Psoas muscle (tissue), 8 donors: ENCODE measurements around the gene DHX32. TPM values are rescaled to one million over a fixed set of nuclear protein-coding genes. Genes with fewer than 3 reads are reported as not detected.
"Not testable (repeated sequence)": the region's sequence is repeated elsewhere in the genome, so short reads cannot be mapped to it uniquely, and the experiment has no call there.

Source experiments
- ATAC-seq, 4 donors: fragments of 200-7000 bp; cut with Tn5 transposase; one replicate each; pipeline ENCODE4 v1.9.1; 2020; ENCODE audit warnings: moderate library complexity in 3 of 4, mild to moderate bottlenecking in 2 of 4
- DNase-seq, 2 donors: peaks; one replicate each; pipeline ENCODE4 v3.0.0-alpha.2; 2020
- H3K27ac ChIP-seq: fragments of 200-600 bp; one replicate; pipeline ENCODE4 v1.8.0; 2022
- H3K27me3 ChIP-seq, 3 donors: fragments of 200-600 bp in 1 of 3; one replicate each; pipeline versions ENCODE4 v1.6.1 to v1.8.0; 2013 to 2022; ENCODE audit warnings: low read length in 2 of 3, mild to moderate bottlenecking in 2 of 3, moderate library complexity in 1 of 3; ENCODE audit not compliant: insufficient read depth in 3 of 3
- H3K36me3 ChIP-seq, 2 donors: fragments of 200-600 bp in 1 of 2; one replicate each; pipeline versions ENCODE4 v1.6.1 to v1.8.0; 2013 to 2022; ENCODE audit warnings: low read depth in 1 of 2, mild to moderate bottlenecking in 1 of 2, moderate library complexity in 1 of 2; ENCODE audit not compliant: insufficient read depth in 1 of 2
- H3K4me1 ChIP-seq: fragments of 200-600 bp; one replicate; pipeline ENCODE4 v1.8.0; 2022
- H3K4me3 ChIP-seq: fragments of 200-600 bp; one replicate; pipeline ENCODE4 v1.8.0; 2022; ENCODE audit warnings: mild to moderate bottlenecking
- H3K9me3 ChIP-seq: fragments of 200-600 bp; one replicate; pipeline ENCODE4 v1.8.0; 2022
- WGBS, 3 donors: extraction: QIAGEN DNeasy Blood & Tissue Kit; methylation state at CpG; one replicate each; pipeline versions ENCODE4 v1.1.6 to v1.1.7; 2013; 5-methylcytosine and 5-hydroxymethylcytosine counted together
- intact Hi-C, 2 donors: fragments of 100-400 bp; cut with DNase I; formaldehyde crosslinking; loops; one replicate each; pipeline versions ENCODE4 v1.11.0 to v1.14.2; 2022
- polyA plus RNA-seq, 3 donors: library from polyadenylated mRNA; stranded (reverse); fragments of 200-250 nt; gene quantifications; one replicate each; pipeline ENCODE4 v1.2.3, GENCODE V29; 2013
- total RNA-seq, 4 donors: library from RNA; stranded (reverse); fragmentation: NEBNext Ultra II Directional in 2 of 4; extraction: Animal tissue kit (Norgen Biotek cat#: 25700) in 2 of 4; gene quantifications; one replicate each; pipeline versions ENCODE4 v1.2.1 to v1.2.4, GENCODE V29; 2021 to 2023
- TF ChIP-seq, protein P1 (sequence below): fragments of 200-600 bp; IDR thresholded peaks from one replicate; pipeline ENCODE4 v1.8.0; 2022; ENCODE audit warnings: antibody characterized with exemption
- donor health status: healthy with polysubstance abuse.
- donor health status: DM: no; HTN: no; CAD: no; lungs with moderate emphysema.
- donor health status: Bipolar disorder and iron deficiency.
- donor health status: healthy.
- donor health status: DM: yes; HTN: yes; CAD: no.
- donor health status: DM: no; HTN: no; CAD: no.
- donor health status: DM: no; HTN: no; CAD: no.
- donor health status: DM: yes; HTN: yes; CAD: no.

Gene DHX32
- total and polyA plus RNA-seq, 7 donors: 20.2 to 47.7 (median 32.1) TPM

DNA sequence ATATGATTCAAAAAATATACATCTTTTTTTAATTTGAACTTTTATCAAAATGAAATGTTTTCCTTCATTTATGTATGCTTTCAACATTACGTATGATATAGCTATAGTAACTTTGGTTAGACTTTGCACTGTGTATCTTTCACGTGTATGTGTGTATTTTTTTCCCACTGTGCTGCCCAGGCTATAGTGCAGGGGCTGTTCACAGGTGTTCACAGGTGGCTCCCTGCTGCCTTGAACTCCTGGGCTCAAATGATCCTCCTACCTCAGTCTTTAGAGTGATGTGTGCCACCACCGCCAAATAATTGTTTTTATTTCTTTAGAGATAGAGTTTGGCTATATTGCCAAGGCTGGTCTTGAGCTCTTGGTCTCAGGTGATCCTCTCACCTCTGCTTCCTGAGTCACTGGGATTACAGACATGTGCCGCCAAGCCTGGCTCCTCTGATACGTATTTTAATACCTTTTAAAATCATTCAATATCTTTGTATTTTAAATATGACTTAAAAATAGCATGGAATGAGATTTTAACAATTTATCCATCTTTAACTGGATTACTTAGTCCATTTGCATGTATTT, 44.3 kb upstream of the DHX32 start:
- intact Hi-C loops: no loop called here
- Histone ChIP-seq H3K36me3 (no peaks in the 10 kb centered on the region), H3K9me3 (no peaks in the 10 kb centered on the region), H3K4me1 (no peaks in the 10 kb centered on the region), H3K4me3 (no peak overlapping the region), H3K27ac (no peak overlapping the region), H3K27me3 (peaks cover 0 to 2% (median 0%) of the 10 kb centered on the region in 3 donors)
- ATAC-seq (no peak), DNase-seq (no peak)
- TF ChIP-seq, protein P1, sequence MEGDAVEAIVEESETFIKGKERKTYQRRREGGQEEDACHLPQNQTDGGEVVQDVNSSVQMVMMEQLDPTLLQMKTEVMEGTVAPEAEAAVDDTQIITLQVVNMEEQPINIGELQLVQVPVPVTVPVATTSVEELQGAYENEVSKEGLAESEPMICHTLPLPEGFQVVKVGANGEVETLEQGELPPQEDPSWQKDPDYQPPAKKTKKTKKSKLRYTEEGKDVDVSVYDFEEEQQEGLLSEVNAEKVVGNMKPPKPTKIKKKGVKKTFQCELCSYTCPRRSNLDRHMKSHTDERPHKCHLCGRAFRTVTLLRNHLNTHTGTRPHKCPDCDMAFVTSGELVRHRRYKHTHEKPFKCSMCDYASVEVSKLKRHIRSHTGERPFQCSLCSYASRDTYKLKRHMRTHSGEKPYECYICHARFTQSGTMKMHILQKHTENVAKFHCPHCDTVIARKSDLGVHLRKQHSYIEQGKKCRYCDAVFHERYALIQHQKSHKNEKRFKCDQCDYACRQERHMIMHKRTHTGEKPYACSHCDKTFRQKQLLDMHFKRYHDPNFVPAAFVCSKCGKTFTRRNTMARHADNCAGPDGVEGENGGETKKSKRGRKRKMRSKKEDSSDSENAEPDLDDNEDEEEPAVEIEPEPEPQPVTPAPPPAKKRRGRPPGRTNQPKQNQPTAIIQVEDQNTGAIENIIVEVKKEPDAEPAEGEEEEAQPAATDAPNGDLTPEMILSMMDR: no peak
- 71 to 77% (median 75%) methylated on average over 5 of the region's 5 CpGs for WGBS, 3 donors

- H3K27ac ChIP-seq, intact Hi-C loops, ATAC-seq, H3K4me3 ChIP-seq, H3K9me3 ChIP-seq, H3K4me1 ChIP-seq, H3K27me3 ChIP-seq, H3K36me3 ChIP-seq, DNase-seq: not testable (repeated sequence)
- WGBS, 3 donors: 86 to 100% (median 89%) methylated on average over 2 of the region's 2 CpGs
Observed at GRCh38 chr10:125921643-125922306, 40.7 kb upstream of the DHX32 start.

- H3K27me3 ChIP-seq, H3K4me1 ChIP-seq, ATAC-seq, H3K27ac ChIP-seq, H3K9me3 ChIP-seq, DNase-seq, H3K4me3 ChIP-seq, H3K36me3 ChIP-seq, intact Hi-C loops: not testable (repeated sequence)
- 86 to 88% (median 87%) methylated on average over 8 of the region's 8 CpGs for WGBS, 3 donors
Observed at GRCh38 chr10:125917704-125918361, 36.7 kb upstream of the DHX32 start.

GRCh38 chr10:125916977-125917376, 35.9 kb upstream of the DHX32 start:
- intact Hi-C loops: no loop called here
- WGBS, 3 donors: 59 to 65% (median 62%) methylated on average over 3 of the region's 3 CpGs

DNA sequence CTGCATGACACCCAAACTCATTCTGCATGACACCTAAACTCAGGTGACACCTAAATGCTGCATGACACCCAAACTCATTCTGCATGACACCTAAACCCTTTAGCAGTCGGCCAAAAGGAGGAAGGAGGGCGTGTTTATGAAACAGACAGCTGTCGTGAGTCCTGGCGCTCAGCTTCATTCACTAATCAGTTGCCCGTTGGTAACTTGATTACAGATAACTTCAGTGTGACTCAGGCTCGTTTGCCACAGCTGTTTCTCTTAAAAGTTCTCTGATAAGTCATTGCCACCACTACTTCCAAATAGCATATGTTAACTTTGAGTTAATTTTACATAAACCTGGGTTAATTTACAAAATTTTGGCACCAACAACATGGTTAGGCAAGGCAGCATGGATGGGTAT, 32.2 kb upstream of the DHX32 start:
- H3K27me3 ChIP-seq, H3K9me3 ChIP-seq, H3K4me1 ChIP-seq, H3K4me3 ChIP-seq, intact Hi-C loops, DNase-seq, H3K27ac ChIP-seq, H3K36me3 ChIP-seq: not testable (repeated sequence)
- WGBS, 3 donors: 22 to 32% (median 27%) methylated on average over 6 of the region's 6 CpGs
- ATAC-seq: peak in 3 of 4 donors; percentile 30 to 68 (median 53)

More at GRCh38 chr10:125916977-125917376, 35.9 kb upstream of the DHX32 start:
- Histone ChIP-seq H3K9me3 (no peaks in the 10 kb centered on the region), H3K4me1 (no peaks in the 10 kb centered on the region), H3K36me3 (no peaks in the 10 kb centered on the region), H3K27me3 (no peaks in the 10 kb centered on the region), H3K4me3 (no peak overlapping the region), H3K27ac (no peak overlapping the region)
- TF ChIP-seq, protein P1: no peak
- DNase-seq: no peak
- no peak for ATAC-seq

GRCh38 chr10:125911990-125912389, 30.9 kb upstream of the DHX32 start:
- intact Hi-C loops: no loop called here
- H3K27ac ChIP-seq: no peak overlapping the region
- no peaks in the 10 kb centered on the region for H3K36me3 ChIP-seq
- no peaks in the 10 kb centered on the region for H3K27me3 ChIP-seq
- no peaks in the 10 kb centered on the region for H3K4me1 ChIP-seq
- TF ChIP-seq, protein P1: no peak
- no peaks in the 10 kb centered on the region for H3K9me3 ChIP-seq
- ATAC-seq: no peak
- no peak overlapping the region for H3K4me3 ChIP-seq
- WGBS, 3 donors: 58 to 70% (median 62%) methylated on average over 4 of the region's 4 CpGs
- DNase-seq: no peak
